PFSK-1 (cell line): Measurements from ENCODE around the gene TMIGD1.
A peak's percentile ranks its signal among the peaks of the same experiment; 100 is the strongest.

Experiments
- FOXP2 ChIP-seq: optimal IDR thresholded peaks from 2 replicates; pipeline ENCODE3; 2011; ENCODE audit warnings: borderline replicate concordance, control low read depth, inconsistent platforms; ENCODE audit not compliant: insufficient read depth; ENCODE audit errors: extremely low read length, extremely low read depth
- POLR2AphosphoS5 ChIP-seq: IDR thresholded peaks from 2 replicates; pipeline ENCODE4 v1.6.1; 2012; ENCODE audit warnings: low read depth, mild to moderate bottlenecking, control low read depth, low read length, moderate library complexity
- REST ChIP-seq, 2 experiments: IDR thresholded peaks; 2 replicates each; pipeline versions ENCODE4 v1.6.1 to v1.8.0; 2011 to 2012; ENCODE audit warnings: low read depth in 2 of 2, low read length in 2 of 2, control low read depth in 1 of 2, inconsistent platforms in 1 of 2, mild to moderate bottlenecking in 1 of 2, moderate library complexity in 1 of 2; ENCODE audit not compliant: insufficient read depth in 1 of 2
- SIN3A ChIP-seq: IDR thresholded peaks from 2 replicates; pipeline ENCODE4 v1.6.1; 2012; ENCODE audit warnings: mild to moderate bottlenecking, low read length, moderate library complexity, borderline replicate concordance; ENCODE audit not compliant: insufficient read depth
- TAF1 ChIP-seq: IDR thresholded peaks from 2 replicates; pipeline ENCODE4 v1.6.1; 2012; ENCODE audit warnings: low read length, control low read depth, borderline replicate concordance; ENCODE audit not compliant: insufficient read depth

The TMIGD1 gene

DNA sequence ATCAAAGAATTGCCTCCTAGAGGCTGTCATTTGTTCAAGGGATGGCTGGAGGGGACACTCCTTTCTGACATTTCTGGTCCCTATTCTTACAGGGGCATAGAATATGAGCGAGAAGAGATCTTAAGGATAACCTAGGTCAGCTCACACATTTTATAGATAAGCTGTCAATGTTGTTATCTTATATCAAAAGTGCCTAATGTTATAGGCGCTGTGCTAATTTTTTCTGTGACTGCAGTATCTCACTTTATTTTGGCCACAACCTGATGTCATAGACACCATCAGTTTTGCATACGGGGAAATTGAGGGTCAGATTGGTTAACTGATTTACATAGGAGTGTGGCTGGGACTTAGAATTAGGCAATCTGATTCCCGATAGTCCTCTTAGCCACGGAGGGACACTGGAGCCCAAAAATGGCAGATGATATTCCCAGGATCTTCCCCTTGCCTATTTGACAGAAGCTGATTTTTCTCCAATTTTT is 46.1 kb upstream of the TMIGD1 start:
- TF ChIP-seq SIN3A: no peak
- no peak for TF ChIP-seq REST (IDR thresholded peaks at IDR 0.05; ENCODE audit: insufficient read depth in 1 of 2, low read depth in 2 of 2, low read length in 2 of 2)
- TF ChIP-seq TAF1: no peak
- no peak for TF ChIP-seq POLR2AphosphoS5
- no peak for TF ChIP-seq FOXP2

DNA sequence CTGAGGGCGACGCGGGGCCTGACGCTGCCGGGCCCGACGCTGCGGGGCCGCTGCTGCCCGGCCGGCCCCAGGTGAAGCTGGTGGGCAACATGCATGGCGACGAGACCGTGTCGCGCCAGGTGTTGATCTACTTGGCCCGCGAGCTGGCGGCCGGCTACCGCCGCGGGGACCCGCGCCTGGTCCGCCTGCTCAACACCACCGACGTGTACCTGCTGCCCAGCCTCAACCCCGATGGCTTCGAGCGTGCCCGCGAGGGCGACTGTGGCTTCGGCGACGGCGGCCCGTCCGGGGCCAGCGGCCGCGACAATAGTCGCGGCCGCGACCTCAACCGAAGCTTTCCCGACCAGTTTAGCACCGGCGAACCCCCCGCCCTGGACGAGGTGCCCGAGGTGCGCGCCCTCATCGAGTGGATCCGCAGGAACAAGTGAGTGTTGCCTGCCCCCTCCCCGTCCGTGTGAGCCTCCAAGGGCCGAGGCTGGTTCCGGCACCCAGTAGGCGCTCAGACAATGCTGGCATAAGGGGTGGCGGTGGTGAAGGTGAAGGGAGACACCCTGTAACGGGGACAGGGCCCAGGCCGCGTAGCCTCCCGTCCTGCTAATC is 45.5 kb upstream of the TMIGD1 start:
- peak; percentile 27 for TF ChIP-seq FOXP2
- no peak for TF ChIP-seq TAF1

- TF ChIP-seq POLR2AphosphoS5 (peak; percentile 88), TAF1 (peak; percentile 80), FOXP2 (peak; percentile 70), REST (IDR thresholded peaks at IDR 0.05; ENCODE audit: insufficient read depth in 1 of 2, low read depth in 2 of 2, low read length in 2 of 2) (no peak)
Observed at GRCh38 chr17:30378825-30379302, 45.0 kb upstream of the TMIGD1 start, which contains the start of gene CPD. CPD (plus strand) TSS chr17:30378927; CDS start chr17:30378981, 54 bp downstream.

- TF ChIP-seq SIN3A: no peak
- TF ChIP-seq TAF1: no peak
- no peak for TF ChIP-seq REST (IDR thresholded peaks at IDR 0.05; ENCODE audit: insufficient read depth in 1 of 2, low read depth in 2 of 2, low read length in 2 of 2)
- TF ChIP-seq POLR2AphosphoS5: no peak
- TF ChIP-seq FOXP2: no peak
Observed at GRCh38 chr17:30378241-30378824, 44.5 kb upstream of the TMIGD1 start.

GRCh38 chr17:30377574-30378240 is 43.9 kb upstream of the TMIGD1 start:
- TF ChIP-seq TAF1 (no peak), REST (IDR thresholded peaks at IDR 0.05; ENCODE audit: insufficient read depth in 1 of 2, low read depth in 2 of 2, low read length in 2 of 2) (no peak), POLR2AphosphoS5 (no peak), SIN3A (no peak), FOXP2 (no peak)
